Body of pancreas (tissue), 4 donors: Measurements from ENCODE around the gene SUGCT.

ENCODE experiments used
- POLR2A ChIP-seq, 3 donors: fragments of 450-650 bp; IDR thresholded peaks; one replicate each; pipeline ENCODE4 v1.6.1; 2016; ENCODE audit warnings: antibody characterized with exemption in 3 of 3, mild to moderate bottlenecking in 2 of 3
- TF ChIP-seq, protein P1 (sequence below), 7 experiments: fragments of 450-650 bp in 4 of 7; fragments of 200-600 bp in 3 of 7; sonication (generic) in 3 of 7; IDR thresholded peaks; one replicate each; pipeline ENCODE4 v1.5.1; 2016 to 2019; ENCODE audit warnings: antibody characterized with exemption in 7 of 7

DNA sequence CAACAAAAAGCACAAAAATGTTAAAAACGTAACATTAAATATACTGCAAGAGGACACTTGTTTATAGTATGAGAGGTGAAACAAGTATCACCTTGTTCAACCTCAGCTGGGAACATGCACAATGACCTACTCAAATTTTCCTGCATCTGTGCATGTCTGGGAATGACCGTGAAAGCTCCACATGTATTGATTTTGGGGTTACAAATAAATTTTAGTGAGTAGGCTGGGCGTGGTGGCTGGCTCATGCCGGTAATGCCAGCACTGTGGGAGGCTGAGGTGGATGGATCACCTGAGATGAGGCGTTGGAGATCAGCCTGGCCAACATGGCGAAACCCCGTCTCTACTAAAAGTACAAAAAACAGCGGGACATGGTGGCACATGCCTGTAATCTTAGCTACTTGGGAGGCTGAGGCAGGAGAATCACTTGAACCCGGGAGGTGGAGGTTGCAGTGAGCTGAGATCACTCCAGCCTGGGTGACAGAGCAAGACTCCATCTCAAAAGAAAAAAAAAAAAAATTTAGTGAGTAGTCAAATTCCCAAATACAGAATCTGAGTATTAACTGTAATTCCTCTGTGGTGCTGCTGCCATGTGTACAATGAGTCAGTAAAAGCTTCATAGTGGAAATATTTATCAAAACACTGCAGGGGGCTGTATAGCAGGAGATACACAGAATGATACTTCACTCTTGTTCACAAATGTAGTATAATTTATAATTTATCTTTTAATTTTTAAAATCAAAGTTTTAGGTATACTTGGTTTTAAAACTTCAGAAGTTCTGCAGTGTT is 41.1 kb downstream of the SUGCT start:
- TF ChIP-seq, protein P1, sequence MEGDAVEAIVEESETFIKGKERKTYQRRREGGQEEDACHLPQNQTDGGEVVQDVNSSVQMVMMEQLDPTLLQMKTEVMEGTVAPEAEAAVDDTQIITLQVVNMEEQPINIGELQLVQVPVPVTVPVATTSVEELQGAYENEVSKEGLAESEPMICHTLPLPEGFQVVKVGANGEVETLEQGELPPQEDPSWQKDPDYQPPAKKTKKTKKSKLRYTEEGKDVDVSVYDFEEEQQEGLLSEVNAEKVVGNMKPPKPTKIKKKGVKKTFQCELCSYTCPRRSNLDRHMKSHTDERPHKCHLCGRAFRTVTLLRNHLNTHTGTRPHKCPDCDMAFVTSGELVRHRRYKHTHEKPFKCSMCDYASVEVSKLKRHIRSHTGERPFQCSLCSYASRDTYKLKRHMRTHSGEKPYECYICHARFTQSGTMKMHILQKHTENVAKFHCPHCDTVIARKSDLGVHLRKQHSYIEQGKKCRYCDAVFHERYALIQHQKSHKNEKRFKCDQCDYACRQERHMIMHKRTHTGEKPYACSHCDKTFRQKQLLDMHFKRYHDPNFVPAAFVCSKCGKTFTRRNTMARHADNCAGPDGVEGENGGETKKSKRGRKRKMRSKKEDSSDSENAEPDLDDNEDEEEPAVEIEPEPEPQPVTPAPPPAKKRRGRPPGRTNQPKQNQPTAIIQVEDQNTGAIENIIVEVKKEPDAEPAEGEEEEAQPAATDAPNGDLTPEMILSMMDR (IDR thresholded peaks at IDR 0.05) = no peak
- TF ChIP-seq POLR2A (IDR thresholded peaks at IDR 0.05) = no peak
